HPDE6-E6E7 (cell line): ENCODE measurements around the gene GRAP.
"Not testable (repeated sequence)": the region's sequence is repeated elsewhere in the genome, so short reads cannot be mapped to it uniquely, and the experiment has no call there.

Experiments
- DNase-seq: peaks from one replicate; pipeline ENCODE4 v3.0.0; 2011; ENCODE audit warnings: missing footprints; ENCODE audit errors: extremely low spot score

Gene GRAP

DNA sequence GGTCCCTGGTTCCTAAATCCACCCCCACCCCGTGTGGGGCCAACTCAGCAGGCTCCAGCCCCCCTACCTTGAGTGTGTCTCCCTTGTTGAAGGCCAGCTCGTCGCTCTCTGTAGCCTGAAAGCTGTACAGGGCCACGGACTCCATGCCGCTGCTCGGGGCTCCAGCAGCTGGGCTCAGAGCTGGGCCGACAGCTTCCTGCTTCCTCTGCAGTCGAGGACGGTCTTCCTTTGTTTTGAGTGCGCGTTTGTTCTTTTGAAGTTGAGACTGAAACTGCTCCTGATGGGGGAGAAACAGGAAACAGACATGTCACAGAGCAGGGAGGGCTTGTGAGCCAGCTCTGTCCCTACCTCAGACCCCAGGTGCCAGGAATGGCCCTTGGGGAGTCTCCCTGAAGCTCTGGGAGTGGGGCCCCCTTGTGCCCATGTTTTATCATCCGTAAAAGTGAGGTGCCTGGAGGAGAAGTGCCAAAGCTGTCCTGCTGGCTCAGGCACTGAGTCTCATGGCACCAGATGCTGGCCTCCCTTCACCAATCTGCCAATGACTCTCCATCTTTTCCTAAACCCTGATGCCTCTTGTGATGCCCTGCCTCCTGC lies at the start of gene GRAP:
Gene GRAP (minus strand): TSS at position 176 of the 594 bp plus-strand sequence. CDS start 31 bp downstream, at position 145.
- not testable (repeated sequence) for DNase-seq

DNA sequence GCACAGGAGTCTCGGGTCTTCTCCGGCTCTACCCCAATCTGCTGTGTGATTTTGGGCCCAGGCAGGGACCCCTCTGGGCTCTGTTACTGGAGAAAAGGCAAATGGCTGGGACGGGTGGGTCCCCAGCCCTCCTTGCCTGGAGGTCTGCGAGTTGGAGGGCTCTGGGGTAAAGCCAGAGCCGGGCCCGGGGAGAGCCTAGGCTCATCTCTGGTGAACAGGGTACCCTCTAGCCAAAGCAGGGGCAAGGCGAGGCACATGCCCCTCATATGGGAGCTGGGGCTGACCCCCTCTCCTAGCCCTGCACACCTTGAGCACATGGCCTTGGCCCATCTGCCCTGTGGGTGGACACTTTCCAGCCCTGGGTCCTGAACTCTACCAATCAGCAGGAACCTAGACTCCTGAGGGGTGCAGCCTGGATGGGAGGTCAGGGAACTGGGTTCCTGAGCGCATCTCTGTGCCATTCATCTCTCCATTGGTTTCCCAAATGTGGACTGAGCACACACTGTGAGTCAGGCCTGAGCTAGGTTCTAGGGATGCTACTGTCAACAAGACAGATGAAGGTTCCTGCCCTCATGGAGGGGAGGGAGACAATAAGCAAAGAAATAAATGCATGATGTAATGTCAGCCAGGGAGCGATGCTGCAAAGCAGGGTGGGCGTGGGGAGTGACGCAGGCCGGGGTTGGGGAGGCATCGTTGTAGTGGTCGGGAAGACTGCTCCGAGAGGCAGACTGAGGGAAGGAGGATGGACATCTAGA lies 47.1 kb upstream of the GRAP start:
- not testable (repeated sequence) for DNase-seq

DNA sequence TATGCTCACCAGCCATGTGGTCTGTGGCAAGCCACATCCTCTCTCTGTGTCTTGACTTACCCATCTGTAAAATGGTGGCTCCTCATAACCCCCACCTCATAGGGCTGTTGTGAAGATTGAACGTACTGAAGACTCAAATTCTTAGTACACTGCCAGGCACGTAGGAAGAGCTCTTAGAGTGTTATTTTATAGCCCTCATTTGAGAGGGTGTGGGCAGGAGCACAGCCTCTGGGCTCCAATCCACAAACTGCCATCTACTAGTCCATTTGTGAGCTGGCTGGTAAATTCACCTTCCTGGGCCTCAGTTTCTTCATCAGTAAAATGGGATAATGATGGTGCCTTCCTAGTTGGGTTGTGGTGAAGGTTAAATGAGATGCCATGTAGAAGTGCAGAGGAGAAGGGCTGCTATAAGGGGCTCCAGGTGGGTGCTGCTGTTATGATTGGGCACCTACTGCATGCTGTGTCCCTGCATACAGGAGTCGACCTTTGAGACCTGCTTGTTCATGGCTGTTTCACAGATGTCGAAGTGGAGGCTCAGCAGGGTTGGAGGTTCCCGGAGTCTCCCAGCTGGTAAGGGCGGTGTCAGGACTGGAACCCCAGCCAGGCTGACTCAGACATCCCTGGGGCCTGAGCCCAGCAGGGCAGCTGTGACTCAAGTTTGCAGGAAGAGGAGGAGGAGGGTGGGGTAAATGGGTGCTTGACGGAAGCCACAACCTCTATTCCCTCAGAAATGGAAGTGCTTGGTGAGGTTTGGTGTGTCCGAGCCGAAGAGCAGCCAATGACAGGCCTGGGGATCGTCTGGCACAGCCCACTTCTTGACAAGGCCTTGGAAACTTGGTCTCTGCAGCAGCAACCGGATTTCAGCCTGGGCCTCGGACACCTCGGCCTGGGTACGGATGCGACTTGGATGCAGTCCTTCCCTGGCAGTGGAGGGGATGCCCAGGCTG lies 46.3 kb upstream of the GRAP start:
- not testable (repeated sequence) for DNase-seq

GRCh38 chr17:19090058-19090772 lies 43.5 kb upstream of the GRAP start:
- DNase-seq = not testable (repeated sequence)

DNA sequence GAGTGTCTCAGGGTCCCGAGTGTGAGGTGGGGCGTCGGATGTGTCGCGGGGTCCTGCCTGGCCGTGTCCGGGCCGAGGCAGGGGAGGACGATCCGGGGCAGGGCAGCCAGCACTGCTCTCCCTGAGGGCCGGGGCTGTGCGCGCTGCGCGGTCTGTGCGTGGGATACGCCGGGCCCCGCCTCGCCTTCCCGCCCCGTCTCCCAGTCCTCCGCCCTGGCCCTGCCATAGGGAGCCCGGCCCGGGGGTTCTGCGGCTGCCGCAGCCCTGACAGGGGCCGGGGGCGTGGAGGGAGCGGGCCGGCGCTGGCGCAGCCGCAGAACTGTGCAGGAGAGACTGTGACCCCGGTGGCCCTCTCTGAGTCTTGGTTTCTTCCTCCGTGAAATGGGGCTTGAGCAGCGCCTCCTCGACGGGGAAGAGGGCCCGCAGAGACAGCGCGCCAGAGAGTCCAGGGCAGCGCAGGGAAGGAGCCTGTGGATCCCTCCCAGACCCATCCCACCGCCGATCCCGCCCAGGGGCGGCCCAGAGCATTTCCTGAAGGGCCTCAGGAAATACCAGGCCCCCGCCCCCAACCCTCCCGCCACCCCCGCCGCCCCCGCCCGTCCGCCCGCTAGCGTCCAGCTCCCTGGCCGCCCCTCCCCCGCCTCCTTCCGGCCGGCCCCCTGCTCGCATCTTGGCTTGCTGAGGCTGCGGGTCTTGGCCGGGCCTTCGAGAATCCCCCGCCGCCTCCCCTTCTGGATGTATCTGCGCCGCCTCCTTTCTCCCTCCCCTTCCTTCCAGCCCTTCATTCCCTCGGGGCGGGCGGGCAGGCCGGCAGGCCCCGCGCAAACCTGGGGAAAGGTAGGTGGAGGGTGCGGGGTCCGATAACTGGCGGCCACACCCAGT lies 42.3 kb upstream of the GRAP start:
- DNase-seq = not testable (repeated sequence)

GRCh38 chr17:19077386-19077785 lies 30.6 kb upstream of the GRAP start:
- DNase-seq = not testable (repeated sequence)

- DNase-seq = not testable (repeated sequence)
Observed at GRCh38 chr17:19076398-19077192, 29.8 kb upstream of the GRAP start.

GRCh38 chr17:19070318-19071168 lies 23.8 kb upstream of the GRAP start:
- not testable (repeated sequence) for DNase-seq

GRCh38 chr17:19064378-19064777 lies 17.6 kb upstream of the GRAP start:
- not testable (repeated sequence) for DNase-seq

DNA sequence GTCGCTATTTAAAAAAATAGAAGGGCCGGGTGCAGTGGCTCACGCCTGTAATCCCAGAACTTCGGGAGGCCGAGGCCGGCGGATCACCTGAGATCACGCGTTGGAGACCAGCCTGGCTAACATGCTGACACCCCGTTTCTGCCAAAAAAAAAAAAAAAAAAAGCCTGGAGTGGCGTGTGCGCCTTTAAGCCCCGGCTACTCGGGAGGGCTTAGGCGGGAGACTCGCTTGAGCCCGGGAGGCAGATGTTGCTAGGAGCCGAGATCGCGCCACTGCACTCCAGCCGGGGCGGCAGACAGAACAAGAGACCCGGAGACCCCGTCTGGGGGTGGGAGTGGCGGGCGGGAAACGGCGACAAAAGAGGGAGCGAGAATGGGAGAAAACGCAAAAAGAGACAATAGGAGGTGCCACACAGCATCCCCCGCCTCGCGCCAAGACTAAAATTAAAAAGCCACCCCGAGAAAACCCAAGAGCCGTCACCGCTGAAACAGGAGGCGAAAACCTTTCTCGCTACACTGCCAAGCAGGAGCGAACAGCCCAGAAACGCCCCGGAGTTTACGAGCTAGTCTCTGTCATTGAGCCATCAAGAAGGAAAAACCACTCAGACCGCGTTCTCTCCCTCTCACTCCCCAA lies 16.7 kb upstream of the GRAP start:
- DNase-seq = not testable (repeated sequence)

- DNase-seq = not testable (repeated sequence)
Observed at GRCh38 chr17:19062718-19063325, 16.1 kb upstream of the GRAP start.

GRCh38 chr17:19062009-19062717 lies 15.4 kb upstream of the GRAP start:
- DNase-seq = not testable (repeated sequence)

DNA sequence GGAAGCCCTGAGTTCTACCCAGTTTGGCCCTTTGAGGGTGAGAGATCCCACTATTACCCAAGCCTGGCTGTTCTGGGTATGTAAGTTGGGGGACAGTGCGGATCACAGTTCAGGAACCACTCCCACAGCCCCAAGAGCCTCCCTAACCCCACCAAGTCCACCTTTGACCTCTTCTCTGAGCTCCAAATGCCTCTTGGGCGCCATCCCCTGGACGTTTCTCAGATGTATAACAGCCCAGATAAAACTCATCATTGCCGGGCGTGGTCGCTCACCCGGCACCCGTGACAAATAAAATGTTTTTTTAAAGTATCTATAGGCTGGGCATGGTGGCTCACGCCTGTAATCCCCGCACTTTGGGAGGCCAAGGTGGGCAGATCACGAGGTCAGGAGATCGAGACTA lies 8.7 kb upstream of the GRAP start:
- DNase-seq = not testable (repeated sequence)

DNA sequence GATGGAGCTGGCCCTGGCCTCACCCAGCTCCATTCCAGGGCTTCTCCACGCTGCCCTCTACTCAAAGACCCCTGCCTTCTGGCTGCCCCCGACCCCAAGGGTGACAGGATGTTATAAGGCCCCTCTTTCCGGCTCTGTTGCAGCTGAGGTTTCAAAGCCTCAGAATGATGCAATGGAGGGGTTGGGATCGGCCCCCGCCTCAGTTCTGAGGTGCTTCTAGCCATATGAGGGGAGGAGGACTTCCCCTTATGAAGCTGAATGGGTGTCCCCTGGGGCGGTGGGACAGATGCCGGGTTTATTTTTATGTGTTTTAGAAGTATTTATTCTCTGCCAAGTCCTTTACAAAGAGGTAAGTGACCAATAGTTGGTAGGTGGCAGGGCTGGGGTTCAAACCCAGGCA lies 2.1 kb upstream of the GRAP start:
- not testable (repeated sequence) for DNase-seq

- DNase-seq = not testable (repeated sequence)
Observed at GRCh38 chr17:19047510-19047909, 753 bp upstream of the GRAP start.

DNA sequence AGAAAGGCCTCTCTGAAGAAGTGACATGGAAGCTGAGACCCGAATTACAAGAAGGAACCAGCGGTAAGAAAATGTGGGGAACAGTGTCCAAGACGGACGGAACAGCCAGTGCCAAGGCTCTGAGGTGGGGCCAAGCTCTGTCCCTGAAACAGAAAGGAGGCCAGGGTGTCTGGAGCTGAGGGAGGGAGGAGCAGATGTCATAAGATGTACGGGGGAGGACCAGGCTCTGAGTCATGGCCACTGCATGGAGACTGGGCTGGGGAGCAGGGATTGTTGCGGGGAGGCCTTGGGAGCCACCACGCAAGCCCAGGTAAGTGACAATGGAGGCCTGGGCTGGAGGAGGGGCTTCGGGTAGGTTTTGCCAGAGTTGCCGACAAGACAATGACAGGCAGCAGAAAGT lies 2.1 kb downstream of the GRAP start:
- DNase-seq = not testable (repeated sequence)

DNA sequence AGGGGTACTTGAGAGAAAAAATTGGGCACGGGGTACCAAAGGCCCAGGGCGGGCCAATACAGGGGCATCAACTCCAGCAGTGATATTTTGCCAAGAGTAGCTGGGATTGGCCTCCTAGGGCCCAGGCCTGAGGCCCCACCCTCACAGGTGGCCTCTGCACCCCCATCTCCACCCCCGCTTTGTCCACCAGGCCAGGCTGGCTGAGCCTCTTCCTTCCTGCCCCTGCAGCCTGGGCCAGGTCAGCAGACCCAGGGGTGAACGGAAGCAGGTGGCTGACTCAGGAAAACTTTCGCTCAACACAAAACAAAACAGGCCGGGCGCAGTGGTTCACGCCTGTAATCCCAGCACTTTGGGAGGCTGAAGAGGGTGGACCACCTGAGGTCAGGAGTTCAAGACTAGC lies 3.7 kb downstream of the GRAP start:
- not testable (repeated sequence) for DNase-seq
